MCF 10A (cell line): Measurements from ENCODE around the gene NCAM1. TPM values are rescaled to one million over a fixed set of nuclear protein-coding genes. Genes with fewer than 3 reads are reported as not detected.

ENCODE experiments used
- BruUV-seq: library from RNA; stranded (reverse); fragments of 400-500 nt; replicated peaks from 2 replicates; lab custom pipeline; 2021; lab: Mats Ljungman, UMichigan
- CTCF ChIA-PET: fragments of 300-600 bp; sonication (Branson Sonifier 250); formaldehyde crosslinking; extraction: SDS; loops from one replicate; lab custom pipeline; 2021; ENCODE audit warnings: antibody characterized with exemption, inconsistent platforms; lab: Yijun Ruan, JAX
- POLR2A ChIA-PET: fragments of 300-600, 350-650 bp; sonication (Branson Sonifier 250); formaldehyde crosslinking; extraction: SDS; loops from one replicate; lab custom pipeline; 2020; ENCODE audit warnings: antibody characterized with exemption, inconsistent platforms; lab: Yijun Ruan, JAX
- DNase-seq: peaks from one replicate; pipeline ENCODE4 v3.0.0-alpha.2; 2018; ENCODE audit not compliant: unreplicated experiment
- H3K27ac Mint-ChIP-seq: one replicate; pipeline ENCODE4 v1.8.0; 2022; ENCODE audit warnings: mild to moderate bottlenecking, low read depth, mixed read lengths; ENCODE audit not compliant: unreplicated experiment
- H3K27me3 Mint-ChIP-seq: one replicate; pipeline ENCODE4 v1.8.0; 2022; ENCODE audit warnings: mixed read lengths; ENCODE audit not compliant: insufficient read depth, unreplicated experiment
- H3K36me3 Mint-ChIP-seq: one replicate; pipeline ENCODE4 v1.8.0; 2022; ENCODE audit warnings: mild to moderate bottlenecking, moderate library complexity, mixed read lengths; ENCODE audit not compliant: insufficient read depth, unreplicated experiment
- H3K4me1 Mint-ChIP-seq: one replicate; pipeline ENCODE4 v1.8.0; 2022; ENCODE audit warnings: mixed read lengths; ENCODE audit not compliant: insufficient read depth, unreplicated experiment
- H3K4me3 Mint-ChIP-seq: one replicate; pipeline ENCODE4 v1.8.0; 2022; ENCODE audit warnings: mild to moderate bottlenecking, moderate library complexity, mixed read lengths; ENCODE audit not compliant: unreplicated experiment
- H3K9me3 Mint-ChIP-seq: one replicate; pipeline ENCODE4 v1.8.0; 2022; ENCODE audit warnings: mixed read lengths; ENCODE audit not compliant: unreplicated experiment
- intact Hi-C: fragments of 100-400 bp; cut with micrococcal nuclease; formaldehyde crosslinking; loops from 2 replicates; pipeline ENCODE4 v1.14.1; 2022
- total RNA-seq: library from RNA; stranded (reverse); gene quantifications from 2 replicates; pipeline ENCODE4 v1.2.3, GENCODE V29; 2022
- TF ChIP-seq, protein P1 (sequence below): fragments of 200-600 bp; IDR thresholded peaks from one replicate; pipeline ENCODE4 v1.8.0; 2022; ENCODE audit warnings: antibody characterized with exemption, mild to moderate bottlenecking; ENCODE audit not compliant: unreplicated experiment

Gene NCAM1
- total RNA-seq, 1 experiment from 2014 or later: 0.19 TPM

DNA sequence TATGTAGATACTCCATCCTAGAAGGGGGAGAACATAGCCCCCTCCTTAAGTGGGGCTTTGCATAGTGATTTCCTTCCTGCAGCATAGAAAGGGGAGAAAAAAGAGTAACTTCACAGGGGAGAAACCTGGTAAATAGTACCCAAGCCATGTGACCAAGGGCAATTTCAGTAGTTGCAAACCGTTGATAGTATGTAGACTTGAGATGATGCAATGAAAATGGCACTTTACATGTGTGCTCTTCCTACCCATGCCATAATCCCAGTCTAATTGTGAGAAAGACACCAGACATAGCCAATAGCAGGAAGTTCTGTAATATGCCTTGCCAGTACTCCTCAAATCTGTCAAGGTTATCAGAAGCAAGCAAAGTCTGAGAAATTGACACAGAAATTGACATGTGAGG lies 104.1 kb downstream of the NCAM1 start:
- TF ChIP-seq, protein P1, sequence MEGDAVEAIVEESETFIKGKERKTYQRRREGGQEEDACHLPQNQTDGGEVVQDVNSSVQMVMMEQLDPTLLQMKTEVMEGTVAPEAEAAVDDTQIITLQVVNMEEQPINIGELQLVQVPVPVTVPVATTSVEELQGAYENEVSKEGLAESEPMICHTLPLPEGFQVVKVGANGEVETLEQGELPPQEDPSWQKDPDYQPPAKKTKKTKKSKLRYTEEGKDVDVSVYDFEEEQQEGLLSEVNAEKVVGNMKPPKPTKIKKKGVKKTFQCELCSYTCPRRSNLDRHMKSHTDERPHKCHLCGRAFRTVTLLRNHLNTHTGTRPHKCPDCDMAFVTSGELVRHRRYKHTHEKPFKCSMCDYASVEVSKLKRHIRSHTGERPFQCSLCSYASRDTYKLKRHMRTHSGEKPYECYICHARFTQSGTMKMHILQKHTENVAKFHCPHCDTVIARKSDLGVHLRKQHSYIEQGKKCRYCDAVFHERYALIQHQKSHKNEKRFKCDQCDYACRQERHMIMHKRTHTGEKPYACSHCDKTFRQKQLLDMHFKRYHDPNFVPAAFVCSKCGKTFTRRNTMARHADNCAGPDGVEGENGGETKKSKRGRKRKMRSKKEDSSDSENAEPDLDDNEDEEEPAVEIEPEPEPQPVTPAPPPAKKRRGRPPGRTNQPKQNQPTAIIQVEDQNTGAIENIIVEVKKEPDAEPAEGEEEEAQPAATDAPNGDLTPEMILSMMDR: no peak
- Mint-ChIP-seq H3K27ac (no peak overlapping the region), H3K4me1 (no peaks in the 10 kb centered on the region), H3K4me3 (no peak overlapping the region), H3K9me3 (no peaks in the 10 kb centered on the region), H3K36me3 (no peaks in the 10 kb centered on the region), H3K27me3 (no peaks in the 10 kb centered on the region)
- DNase-seq: no peak
- ChIA-PET CTCF (no interaction called here), POLR2A (no interaction called here)
- BruUV-seq: no TSS peak
- intact Hi-C loops: no loop called here

DNA sequence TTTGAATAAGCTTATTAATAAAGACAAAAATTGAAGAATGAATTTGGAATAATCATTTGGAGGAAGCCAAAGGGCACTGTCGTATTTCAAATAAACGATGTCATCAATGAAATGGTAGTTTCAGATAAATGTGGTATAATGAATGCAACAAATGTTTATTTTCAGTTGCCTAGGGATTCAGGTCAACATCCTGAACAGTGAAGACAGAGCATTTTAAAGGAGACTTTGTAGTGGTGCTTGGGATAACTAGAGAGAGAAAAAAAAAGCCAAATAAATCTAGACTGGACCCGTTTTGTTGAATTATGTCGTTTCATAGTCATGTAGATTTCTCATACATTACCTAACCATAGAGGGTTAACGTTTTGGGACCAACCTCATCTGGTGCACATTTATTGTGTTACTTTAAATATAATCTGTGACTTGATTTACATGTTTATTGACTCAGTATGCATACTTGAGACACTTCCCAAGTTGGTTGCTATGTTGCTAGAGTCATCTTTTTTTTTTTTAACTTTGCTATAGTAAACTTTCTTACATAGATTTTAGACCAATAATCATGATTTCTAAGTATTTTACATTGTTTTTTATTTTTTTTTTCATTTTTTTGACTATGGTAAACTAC lies 111.1 kb downstream of the NCAM1 start:
- DNase-seq: no peak
- Mint-ChIP-seq H3K36me3 (no peaks in the 10 kb centered on the region), H3K9me3 (no peaks in the 10 kb centered on the region), H3K4me3 (no peak overlapping the region), H3K27me3 (no peaks in the 10 kb centered on the region), H3K27ac (no peak overlapping the region), H3K4me1 (no peaks in the 10 kb centered on the region)
- POLR2A ChIA-PET: no interaction called here
- TF ChIP-seq, protein P1: no peak
- CTCF ChIA-PET: interaction anchor here (0.7 kb wide), 1 partner anchor 63 kb away, joined by 6 read pairs; no protein-coding TSS in a partner anchor
- intact Hi-C loops: no loop called here
- BruUV-seq: no TSS peak

DNA sequence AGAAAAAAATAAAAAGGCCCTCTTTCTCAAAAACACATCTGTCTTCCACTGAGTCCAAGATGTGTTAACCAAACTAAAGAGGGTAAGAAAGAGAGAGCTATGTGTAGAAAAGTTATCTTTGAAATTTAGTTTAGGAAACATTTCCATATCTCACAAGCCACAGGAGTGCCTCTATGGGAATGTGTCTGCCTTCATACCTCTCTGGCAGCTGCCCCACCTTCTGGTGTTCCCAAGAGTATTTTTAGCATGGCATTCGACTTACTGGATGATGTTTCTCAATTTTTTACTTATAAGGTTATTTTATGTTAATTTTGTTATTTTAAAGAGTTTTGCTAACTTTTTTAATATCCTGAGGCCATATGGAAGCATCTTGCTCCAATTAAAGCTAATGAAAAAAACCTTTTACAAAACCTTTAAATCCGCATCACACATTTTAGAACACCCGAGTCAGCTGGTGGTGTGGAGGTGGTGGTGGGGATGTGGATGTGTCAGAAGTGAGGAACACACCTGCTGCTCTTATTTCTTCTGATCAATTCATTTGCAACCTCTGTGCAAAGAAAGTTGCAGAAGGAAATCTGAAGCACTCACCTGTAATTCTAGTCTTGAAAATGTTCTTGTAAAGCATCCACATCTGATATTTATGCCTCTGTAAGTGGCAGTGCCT lies 112.2 kb downstream of the NCAM1 start:
- TF ChIP-seq, protein P1: no peak
- Mint-ChIP-seq H3K27ac (no peak overlapping the region), H3K9me3 (peaks cover 6% of the 10 kb centered on the region), H3K27me3 (no peaks in the 10 kb centered on the region), H3K4me1 (no peaks in the 10 kb centered on the region), H3K36me3 (no peaks in the 10 kb centered on the region), H3K4me3 (no peak overlapping the region)
- intact Hi-C loops: no loop called here
- DNase-seq: no peak
- CTCF ChIA-PET: interaction anchor here (0.6 to 0.9 kb wide), 3 partner anchors 14 to 916 kb away, joined by 3 read pairs; no protein-coding TSS in a partner anchor
- BruUV-seq: no TSS peak
- POLR2A ChIA-PET: no interaction called here

DNA sequence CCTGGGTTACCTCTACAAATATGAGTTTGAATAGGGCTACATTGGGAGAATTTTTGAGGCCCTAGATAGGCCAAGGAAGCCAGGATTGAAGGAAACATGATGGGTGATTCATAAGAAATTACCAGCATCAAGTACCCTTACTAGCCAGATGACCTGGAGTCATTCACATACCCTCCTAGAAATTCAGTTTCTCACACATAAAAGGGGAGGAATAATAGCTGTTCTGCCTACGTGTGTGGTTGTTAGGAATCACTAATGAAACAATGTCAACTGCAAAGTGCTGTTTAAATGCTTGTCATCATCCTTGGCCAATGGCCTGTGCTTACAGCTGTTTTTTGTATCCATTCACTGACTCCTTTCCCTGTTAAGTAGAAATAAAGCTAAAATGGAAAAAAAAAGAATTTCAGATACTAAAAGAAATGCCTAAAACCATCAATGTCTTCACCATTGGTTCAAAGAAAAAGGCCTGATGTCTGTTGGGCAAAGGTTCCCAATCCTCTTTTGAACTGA lies 114.4 kb downstream of the NCAM1 start:
- ChIA-PET CTCF (interaction anchor here (0.5 to 0.6 kb wide), 2 partner anchors 53 to 84 kb away, joined by 3 to 4 read pairs; no protein-coding TSS in a partner anchor), POLR2A (no interaction called here)
- TF ChIP-seq, protein P1: no peak
- no peak overlapping the region for H3K4me3 Mint-ChIP-seq
- intact Hi-C loops: no loop called here
- H3K36me3 Mint-ChIP-seq: no peaks in the 10 kb centered on the region
- no peak for DNase-seq
- BruUV-seq: no TSS peak
- no peaks in the 10 kb centered on the region for H3K27me3 Mint-ChIP-seq
- H3K4me1 Mint-ChIP-seq: no peaks in the 10 kb centered on the region
- H3K27ac Mint-ChIP-seq: no peak overlapping the region
- H3K9me3 Mint-ChIP-seq: peaks cover 7% of the 10 kb centered on the region
